Glomerular visceral epithelial cell (primary cell): ENCODE data around the gene SPRR1B.
"Not testable (repeated sequence)": the region's sequence is repeated elsewhere in the genome, so short reads cannot be mapped to it uniquely, and the experiment has no call there.

Experiments
- DNase-seq: peaks from one replicate; pipeline ENCODE4 v3.0.0-alpha.2; 2016; ENCODE audit errors: extremely low spot score

SPRR1B gene

GRCh38 chr1:153030895-153031294 is at the start of gene SPRR1B:
TSS of gene SPRR1B (plus strand) at chr1:153031203. CDS start at chr1:153032346, 1,143 bp downstream.
- no peak for DNase-seq

- DNase-seq = no peak
Measured at GRCh38 chr1:152982076-152982475, 48.9 kb upstream of the SPRR1B start.

DNA sequence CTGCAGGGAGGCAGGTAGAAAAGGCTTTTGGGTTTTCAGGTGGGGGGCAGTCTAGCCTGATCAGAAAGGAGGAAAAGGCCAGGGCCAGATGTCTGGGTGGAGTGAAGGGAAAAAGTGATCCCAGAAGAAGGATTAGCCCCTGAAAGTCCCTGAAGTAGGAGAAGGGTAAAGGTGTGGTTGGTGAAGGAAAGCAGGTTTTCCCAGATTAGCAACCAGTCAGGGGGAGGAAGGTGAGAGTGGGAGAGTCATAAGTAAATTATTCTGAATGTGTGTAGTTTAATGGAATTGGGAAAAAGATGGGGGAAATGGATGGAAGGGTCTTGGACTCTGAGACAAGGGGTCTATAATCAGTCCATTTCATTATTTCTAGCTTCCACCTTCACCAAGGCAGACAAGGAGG is 47.8 kb upstream of the SPRR1B start:
- DNase-seq = no peak

DNA sequence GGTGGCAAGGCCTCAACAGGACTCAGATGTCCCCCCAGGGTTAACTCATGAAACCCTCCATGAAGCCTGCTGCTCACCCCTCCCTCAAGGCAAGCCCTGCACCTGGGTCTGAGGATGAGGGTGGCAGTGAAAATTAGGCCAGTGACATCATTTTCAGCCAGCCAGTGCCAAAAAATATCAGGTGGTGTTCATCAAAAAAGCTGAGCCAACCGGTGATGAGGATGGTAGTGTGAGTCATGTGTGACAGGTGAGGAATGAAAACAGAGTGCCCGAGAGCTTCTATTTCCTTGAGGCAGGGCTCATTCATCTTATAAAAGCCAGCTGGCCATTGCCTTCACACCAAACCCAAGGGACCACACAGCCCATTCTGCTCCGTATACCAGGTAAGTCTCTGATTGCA is 47.3 kb upstream of the SPRR1B start, which contains the start of gene SPRR1A:
SPRR1A (plus strand) TSS at position 339 of the 400 bp plus-strand sequence. CDS start 1,150 bp downstream, outside the sequence.
- DNase-seq = no peak

GRCh38 chr1:152986578-152986977 is 44.4 kb upstream of the SPRR1B start:
- no peak for DNase-seq

GRCh38 chr1:152993186-152993585 is 37.8 kb upstream of the SPRR1B start:
- DNase-seq = no peak

DNA sequence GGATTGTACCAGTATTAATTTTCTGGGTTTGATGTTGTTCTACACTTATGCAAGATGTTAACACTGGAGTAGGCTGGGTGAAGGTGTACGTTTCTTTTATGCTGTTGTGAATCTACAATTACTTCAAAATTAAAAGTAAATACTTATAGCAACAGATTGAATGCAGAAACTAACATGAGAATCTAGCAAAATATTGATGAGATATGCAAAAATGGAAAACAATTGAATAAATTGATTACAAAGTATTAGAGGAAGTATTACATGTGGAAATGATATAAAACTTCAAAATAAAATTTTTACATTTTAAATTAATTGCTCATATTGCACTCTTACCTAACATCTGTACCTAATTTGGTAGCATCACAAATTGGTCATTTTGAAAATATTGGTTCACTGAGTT is 35.2 kb upstream of the SPRR1B start:
- no peak for DNase-seq

DNA sequence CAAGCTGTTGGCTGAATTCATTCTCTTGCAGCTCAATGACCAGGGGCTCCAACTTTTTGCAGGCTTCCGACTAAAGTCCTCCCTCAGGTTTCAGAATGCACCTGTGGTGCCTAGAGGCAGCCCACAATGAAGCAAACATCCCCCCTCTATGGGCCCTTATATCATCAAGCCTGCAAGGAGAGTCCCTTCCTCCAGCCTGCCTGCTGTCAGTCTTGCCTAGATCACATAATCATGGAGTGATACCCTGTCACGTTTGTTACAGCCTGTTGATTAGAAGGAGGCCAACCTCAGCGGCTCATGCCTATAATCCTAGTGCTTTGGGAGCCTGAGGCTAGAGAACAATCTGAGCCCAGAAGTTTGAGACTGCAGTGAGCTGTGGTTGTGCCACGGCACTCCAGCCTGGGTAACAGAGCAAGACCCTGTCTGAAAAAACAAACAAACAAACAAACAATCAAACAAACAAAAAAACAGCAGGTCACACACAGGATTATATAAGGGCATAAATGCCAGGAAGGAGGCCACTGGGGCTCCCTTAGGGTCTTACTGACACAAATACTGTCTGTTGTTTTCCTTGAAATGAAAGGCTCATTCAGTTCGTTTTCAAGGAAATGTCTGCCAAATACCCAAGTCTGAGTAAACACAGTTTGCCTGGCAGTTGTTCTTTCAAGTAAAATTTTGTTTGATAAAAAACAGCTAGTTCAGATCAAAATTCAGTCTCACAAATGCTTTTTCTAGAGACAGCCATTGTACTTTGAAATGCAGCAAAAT is 34.2 kb upstream of the SPRR1B start:
- no peak for DNase-seq

DNA sequence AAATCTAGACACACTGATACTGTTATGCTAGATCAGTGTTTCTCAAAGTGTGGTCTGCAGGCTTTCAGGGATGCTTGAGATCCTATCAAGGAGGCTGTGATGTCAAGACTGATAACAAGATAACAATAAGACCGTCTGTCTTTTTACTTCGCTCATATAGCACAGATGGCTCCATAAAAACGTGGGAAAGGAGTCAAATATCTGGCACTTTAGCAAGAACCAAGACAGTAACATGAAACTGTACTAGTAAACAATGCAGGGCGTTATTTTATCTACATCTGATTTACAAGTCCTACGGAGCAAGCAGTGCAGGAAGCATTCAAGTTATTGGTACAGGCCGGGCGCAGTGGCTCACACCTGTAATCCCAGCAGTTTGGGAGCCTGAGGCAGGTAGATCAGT is 33.1 kb upstream of the SPRR1B start:
- DNase-seq = no peak

DNA sequence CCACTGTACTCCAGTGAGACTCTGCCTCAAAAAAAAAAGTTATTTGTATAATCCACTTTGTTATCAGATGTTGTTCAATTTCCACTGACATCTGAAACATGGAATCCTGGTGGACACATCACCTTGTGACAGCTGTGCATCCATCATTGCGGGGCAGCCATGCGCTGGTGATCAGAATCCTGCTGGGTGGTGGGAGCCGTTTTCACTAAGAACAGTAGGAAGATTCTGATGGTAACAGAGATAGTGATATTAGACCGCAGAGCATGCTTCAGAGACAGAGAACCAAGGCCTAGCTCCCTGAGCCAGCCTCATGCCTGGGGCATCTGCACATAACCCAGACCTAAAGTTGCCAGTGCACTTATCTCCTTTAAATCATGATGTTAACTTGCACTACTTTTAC is 32.5 kb upstream of the SPRR1B start:
- DNase-seq = no peak

DNA sequence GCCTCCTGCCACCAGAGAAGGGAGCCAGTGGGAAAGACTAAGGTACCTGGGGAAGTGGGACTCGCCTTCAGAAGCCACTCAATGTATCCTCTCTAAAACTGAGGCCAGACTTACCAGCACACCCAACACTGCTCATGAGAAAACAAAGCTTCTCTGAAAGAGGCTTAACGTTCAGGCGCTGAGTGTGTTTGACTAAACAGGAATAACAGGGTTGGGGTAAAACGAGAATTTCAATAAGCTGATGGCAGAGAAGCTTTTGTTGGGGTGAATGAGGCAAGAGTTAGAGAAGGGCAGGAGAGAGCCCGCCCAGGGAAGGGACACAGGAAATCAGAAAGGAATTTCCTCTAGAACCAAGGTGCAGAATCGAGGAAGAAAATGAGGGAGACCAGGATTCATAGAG is 31.2 kb upstream of the SPRR1B start:
- no peak for DNase-seq

DNA sequence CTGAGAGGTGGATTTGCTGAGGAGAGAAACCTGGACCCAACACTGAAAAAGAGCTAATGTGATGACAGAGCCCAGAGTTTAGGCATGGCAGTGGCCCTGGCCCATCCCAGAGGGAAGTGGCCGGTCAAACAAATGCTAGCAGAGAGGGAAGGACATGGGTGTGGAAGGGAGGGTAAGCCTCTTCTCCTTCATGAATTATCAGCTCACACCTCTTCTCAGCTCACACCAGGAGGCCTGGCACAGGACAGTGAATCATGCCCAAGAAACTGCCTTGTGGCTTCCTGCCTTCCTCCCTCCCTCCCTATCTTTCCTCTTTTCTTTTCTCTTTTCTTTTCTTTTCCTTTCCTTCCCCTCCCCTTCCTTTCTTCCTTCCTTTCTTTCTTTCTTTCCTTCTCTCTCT is 30.7 kb upstream of the SPRR1B start:
- no peak for DNase-seq

DNA sequence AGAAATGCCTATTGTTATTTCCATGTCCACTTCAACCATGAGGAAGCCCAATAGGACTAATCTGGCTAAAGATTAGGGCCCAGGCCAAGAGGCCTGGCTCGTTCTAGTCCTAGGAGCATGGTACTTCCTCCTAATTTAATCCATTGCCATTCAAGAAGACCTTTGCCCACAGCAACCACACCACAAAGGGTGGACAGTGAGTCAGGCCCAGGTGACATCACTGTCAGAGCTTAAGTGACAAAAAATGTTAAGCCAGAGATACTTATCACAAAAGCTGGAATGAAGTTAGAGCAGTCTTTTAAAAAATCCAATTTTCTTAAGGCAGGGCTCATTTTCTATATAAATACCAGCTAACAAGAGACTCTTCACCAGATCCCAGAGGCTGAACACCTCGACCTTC is 29.6 kb upstream of the SPRR1B start, which contains the start of gene SPRR3:
SPRR3 (plus strand) TSS at position 368 of the 400 bp plus-strand sequence. CDS start 1,272 bp downstream, outside the sequence.
- DNase-seq = no peak

GRCh38 chr1:153011235-153011758 is 19.7 kb upstream of the SPRR1B start:
- not testable (repeated sequence) for DNase-seq

- DNase-seq = not testable (repeated sequence)
Measured at GRCh38 chr1:153021829-153022228, 9.2 kb upstream of the SPRR1B start.

DNA sequence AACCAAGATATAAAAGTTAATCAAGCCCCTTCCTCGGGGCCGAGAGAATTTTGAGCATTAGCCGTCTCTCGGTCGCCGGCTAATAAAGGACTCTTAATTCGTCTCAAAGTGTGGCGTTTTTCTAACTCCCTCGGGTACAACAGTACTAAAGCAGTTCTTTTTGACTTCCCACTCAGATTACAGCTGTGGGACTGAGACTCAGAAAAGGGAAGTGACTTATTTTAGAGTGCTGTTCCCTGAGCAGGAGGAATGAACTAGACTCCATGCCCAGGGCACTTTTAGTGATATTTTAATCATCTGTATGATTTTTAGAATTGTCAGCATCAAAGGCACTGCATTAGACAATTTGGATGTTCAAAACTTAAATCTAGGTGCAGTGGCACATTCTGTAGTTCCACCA is 8.7 kb upstream of the SPRR1B start:
- not testable (repeated sequence) for DNase-seq

GRCh38 chr1:153023109-153023508 is 7.9 kb upstream of the SPRR1B start:
- no peak for DNase-seq

DNA sequence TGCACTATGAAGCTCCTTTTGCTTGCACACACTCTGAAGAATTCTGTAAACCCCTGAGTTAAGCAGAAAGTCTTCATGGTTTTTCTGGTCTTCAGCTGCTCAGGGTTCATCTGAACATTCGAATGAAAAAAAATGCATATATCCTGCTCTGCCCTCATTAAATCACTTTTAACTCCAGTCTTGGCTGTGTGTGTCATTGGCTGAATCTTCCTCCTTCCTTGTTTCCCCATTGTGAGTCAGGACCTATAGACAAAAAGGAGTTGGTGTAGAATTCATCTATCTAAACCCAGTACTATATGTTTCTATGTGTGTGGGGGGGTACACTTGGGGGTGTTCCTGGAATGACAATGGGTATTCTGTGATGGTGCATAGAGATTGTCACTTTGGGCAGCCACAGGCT is 6.6 kb upstream of the SPRR1B start:
- DNase-seq = no peak

- DNase-seq = no peak
Measured at GRCh38 chr1:153025797-153026196, 5.2 kb upstream of the SPRR1B start.

GRCh38 chr1:153028766-153029165 is 2.2 kb upstream of the SPRR1B start:
- no peak for DNase-seq

GRCh38 chr1:153032073-153032472 is 1.1 kb downstream of the SPRR1B start:
- DNase-seq = no peak

DNA sequence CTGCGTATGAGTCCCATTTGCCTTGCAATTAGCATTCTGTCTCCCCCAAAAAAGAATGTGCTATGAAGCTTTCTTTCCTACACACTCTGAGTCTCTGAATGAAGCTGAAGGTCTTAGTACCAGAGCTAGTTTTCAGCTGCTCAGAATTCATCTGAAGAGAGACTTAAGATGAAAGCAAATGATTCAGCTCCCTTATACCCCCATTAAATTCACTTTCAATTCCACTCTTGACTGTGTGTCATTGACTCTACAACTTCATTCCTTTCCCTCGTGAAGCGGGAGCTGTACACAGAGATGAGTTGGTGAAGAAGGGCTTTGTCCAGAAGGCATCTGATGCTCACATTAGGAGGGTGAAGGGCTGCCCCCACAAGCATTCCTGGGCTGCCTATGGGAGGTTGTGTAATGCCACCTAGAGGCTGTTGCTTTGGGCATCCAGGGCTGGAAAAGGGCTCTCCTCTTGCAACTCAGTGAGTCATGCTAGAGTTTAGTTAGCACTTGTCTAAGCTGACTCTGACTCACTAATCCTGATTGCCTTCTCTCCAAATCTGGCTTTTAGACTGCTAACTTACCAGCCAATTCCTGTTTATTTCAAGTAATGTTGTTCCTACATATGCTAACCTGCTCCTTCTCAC is 1.8 kb downstream of the SPRR1B start:
- peak; percentile 24 for DNase-seq

DNA sequence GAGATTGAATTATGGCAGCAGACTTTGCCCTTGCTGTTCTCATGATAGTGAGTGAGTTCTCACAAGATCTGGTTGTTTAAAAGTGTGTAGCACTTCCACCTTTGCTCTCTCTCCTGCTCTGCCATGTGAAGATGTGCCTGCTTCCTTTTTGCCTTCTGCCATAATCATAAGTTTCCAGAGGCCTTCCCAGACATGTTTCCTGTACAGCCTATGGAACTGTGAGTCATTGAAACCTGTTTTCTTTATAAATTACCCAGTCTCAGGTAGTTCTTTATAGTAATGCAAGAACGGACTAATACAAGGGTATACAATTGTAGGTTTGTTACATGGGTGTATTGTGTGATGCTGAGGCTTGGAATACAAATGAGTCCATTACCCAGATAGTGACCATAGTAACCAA is 4.2 kb downstream of the SPRR1B start:
- no peak for DNase-seq
